NCI-H510A (cell line): ENCODE data around the gene ZSCAN1.

Experiments
- DNase-seq: peaks from one replicate; lab custom pipeline; 2025; lab: John Stamatoyannopoulos, UW

The ZSCAN1 gene

GRCh38 chr19:58084596-58085347 is 50.9 kb downstream of the ZSCAN1 start:
- no peak for DNase-seq

DNA sequence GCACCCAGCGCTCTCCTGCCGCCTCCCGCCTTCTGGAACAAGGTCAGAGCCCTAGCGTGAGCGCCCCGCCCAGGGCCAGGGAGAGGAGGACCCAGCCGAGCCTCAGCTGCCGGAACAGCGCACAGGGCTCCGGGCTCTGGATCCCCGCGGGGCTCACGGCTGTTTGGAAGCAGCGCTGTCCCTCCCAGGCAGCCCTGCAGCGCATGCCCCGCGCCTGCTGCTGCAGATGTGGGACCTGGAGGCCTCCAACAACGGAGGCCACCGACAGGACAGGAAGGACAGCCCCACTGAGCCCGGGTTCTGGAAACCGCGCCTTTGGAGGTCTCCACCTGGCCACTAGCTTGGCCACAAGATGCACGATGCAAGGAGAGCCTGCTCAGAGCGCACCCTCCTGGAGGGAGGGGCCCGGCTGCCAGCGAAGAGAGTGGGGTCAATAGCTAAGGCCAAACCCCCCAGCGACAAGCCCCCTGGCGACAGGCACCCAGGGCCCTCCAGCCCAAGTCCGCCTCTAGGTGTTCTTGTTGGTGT is 51.6 kb downstream of the ZSCAN1 start:
- no peak for DNase-seq

DNA sequence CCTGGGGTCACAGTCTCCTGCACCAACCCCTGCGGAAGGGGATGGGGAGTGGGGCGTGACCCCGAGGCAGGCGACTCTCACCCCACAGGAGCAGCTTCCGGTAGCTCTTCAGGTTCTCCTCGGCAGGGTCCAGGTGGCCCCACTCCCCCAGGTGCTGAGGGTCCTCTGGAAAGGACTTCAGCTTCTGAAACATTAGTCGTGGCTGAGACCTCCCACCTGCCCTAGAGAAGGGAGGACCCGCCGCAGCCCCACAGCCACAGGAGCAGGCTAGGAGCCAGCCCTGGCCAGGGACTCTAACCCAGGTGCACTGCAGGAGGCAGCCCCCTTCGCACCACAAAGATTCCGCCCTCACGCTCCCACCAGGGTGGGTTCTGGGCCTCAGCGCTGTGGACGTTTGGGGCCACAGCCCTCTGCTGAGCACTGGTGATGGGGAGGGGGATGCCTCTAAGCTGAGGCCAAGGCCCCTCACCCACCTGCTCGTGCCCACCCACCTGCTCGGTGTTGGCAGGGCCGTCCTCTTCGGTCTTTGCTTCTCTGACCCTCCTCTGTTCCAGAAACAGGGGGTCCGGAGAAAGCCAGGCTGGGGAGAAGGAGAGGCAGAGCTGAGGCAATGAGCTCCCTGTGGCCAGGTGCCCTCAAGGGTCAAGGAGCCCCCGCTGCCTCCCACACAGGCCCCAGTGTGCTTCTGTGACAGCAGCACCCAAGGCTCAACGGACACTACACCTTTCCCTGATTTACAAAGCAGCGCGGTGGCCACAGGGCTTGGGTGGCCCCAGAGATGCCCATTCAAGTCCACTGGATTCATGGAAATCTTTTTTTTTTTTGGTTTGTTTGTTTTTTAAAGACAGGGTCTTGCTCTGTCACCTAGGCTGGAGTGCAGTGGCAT is 53.2 kb downstream of the ZSCAN1 start:
- no peak for DNase-seq

DNA sequence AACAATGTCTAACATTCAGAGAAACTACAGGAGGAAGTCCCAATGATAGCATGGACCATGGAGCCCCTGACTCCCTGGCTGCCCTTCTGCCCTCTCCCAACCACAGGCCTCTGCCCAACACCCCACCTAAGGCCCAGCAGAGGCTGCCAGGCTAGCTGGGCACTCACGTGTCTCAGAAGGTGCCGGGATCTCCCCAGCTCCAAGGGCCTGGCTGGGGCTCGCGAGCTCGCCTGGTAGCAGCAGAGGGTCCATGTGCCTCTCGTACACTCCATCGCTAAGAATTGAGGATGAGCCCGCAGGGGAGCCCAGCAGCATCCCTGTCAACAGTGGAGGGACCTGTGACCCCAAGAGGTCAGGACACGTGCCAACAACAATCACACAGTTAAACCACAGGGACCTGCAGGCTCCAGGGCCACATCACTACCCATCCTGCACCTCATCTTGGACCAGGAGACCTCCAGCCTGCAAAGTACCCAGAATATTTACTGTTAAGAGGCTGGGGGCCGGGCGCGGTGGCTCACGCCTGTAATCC is 54.8 kb downstream of the ZSCAN1 start:
- DNase-seq = no peak

DNA sequence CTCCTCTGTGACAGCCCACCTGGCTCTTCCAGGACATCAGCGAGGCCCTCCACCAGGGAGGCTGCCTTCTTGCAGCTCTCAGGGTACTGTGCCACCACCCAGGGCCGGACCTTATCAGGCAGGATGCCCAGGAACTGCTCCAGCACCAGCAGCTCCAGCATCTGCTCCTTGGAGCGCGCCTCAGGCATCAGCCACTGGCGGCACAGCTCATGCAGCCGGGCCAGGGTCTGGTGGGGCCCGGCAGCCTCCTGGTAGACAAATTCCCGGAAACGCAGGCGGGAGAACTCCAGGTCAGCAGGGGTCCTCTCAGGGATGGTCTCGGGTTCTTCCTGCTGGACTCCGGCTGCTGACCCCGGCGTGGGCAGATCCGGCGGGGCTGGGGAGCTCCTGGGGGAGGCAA is 56.0 kb downstream of the ZSCAN1 start:
- no peak for DNase-seq

- DNase-seq = no peak
Observed at GRCh38 chr19:58091251-58091995, 57.6 kb downstream of the ZSCAN1 start.

GRCh38 chr19:58093071-58093470 is 59.2 kb downstream of the ZSCAN1 start:
- DNase-seq = no peak

DNA sequence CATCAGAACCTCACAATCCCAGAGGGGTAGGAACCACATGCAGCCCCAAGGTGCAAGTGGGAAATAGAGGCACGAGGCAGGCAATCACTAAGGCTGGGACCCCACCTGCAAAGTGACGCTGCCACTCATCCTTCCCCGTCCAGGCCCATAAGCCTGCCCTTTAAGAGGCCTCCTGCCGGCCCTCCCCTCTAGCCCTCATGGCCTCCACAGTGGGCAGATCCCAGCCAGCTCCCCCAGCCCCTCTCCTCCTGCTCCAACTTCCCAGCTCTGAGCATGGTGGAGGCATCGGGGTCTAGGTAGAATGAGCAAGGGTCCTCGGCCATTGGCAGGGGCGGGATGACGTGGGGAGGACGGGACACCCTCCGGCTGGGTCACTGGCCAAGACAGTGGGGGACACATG is 61.5 kb downstream of the ZSCAN1 start:
- DNase-seq = no peak

DNA sequence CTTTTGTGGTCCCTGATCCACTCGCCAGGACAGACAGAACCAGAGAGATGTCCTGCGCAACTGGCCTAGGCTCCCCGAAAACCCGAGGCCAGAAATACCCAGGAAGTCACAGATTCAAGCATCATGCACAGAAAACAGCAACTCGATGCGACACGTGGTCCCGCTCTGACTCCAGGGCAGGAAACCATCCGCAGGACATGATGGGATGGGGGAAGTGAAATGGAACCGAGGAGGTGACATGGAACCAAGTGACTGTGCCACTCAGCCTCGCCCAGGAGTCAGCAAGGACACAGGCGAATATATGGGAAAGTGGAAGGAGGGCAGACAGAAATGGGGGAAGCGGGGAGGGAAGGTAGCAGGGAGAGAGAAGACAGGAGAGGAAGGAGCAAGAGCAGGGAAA is 63.1 kb downstream of the ZSCAN1 start:
- no peak for DNase-seq

DNA sequence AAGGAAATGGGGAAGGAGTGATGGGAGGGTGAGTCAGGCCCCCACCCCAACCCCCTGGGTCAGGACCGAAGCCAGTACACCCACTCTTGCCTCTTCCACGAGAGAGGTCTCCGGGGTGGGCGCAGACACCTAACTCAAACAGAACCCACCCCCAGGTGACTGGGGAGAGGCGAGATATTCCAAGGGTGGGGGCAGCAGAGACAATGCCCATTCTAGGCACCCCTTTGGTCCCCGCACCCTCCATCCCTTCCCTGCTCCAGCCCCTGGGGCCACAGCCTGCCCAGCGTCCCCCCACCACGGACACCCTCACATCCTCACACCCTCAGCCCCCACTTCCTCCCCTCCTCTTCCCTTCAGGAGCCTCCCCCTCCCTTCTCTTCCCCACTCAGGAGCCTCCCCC is 63.5 kb downstream of the ZSCAN1 start:
- DNase-seq = no peak

DNA sequence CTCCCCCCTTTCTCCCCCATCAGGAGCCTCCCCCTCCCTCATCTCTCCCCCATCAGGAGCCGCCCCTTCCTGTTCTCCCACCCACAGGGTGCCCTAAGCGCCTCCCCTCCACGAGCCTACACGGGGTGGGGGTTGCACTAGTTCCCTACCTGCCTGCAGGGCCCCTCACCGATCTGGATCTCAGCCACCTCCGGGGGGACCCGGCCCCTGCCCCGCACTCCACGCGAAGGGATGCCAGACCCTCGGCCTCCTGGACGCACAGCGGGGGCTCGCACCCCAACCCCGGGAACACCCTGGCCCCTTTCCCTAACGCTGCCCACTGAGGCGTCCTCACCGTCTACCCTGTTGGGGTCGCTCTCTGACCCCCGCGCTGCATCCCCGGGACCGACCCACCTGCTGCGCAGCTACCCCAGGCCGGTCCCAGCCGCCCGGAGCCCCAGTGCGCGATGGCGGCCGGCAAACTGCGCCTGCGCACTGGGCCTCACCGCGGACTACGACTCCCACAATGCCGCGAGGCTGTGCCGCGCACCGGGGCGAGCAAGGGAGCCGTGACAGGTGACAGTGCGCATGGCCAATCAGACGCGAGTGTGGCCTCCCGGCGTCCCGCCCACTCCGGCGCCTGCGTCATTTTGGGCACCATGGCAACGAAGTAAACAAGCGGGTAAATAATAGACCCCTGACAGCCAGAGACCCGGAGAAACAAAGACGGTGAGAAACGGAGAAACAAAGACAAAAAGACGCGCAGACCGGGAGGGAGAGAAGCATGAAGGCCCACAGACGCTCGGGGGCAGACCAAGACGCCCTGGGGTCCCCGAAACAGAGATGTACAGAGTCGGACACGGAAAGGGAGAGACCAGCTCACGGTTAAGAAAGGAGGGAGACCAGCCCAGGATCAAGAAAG is 64.2 kb downstream of the ZSCAN1 start, which contains the start of gene ZSCAN18:
TSS of gene ZSCAN18 (minus strand) at position 451 of the 901 bp plus-strand sequence. CDS start 7,964 bp downstream, outside the sequence.
- peak; percentile 81 for DNase-seq

DNA sequence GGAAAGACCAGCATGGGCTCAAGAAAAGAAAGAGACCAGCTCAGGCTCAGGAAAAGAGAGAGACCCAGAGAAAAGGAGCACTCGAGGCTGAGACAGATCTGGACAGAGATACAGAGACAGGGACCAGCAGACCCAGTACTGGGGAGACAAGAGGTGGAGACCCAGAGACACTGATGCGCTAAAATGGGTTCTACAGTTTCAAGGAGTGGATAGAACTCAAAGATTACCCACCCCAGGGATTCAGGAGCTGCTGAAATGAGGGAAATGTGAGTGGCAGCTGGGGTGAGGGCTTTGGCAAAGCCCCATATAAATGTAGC is 64.8 kb downstream of the ZSCAN1 start:
- no peak for DNase-seq
